PC-3 (cell line): ENCODE results near the gene PANK3.

Source experiments
- CTCF ChIP-seq: fragments of 300-600 bp; sonication (generic); conservative IDR thresholded peaks from 2 replicates; pipeline ENCODE4 v1.5.1; 2017; ENCODE audit warnings: antibody characterized with exemption, low read depth, mild to moderate bottlenecking, low read length
- EZH2 ChIP-seq: fragments of 300-600 bp; sonication (generic); IDR thresholded peaks from one replicate; pipeline ENCODE4 v1.6.1; 2017; ENCODE audit warnings: antibody characterized with exemption, mild to moderate bottlenecking, low read length; ENCODE audit not compliant: unreplicated experiment

- TF ChIP-seq CTCF (no peak), EZH2 (no peak)
Observed at GRCh38 chr5:168549554-168549953, 29.6 kb downstream of the PANK3 start.
